HG03457 (cell line): Measurements from ENCODE around the gene ACOT7.
A peak's percentile ranks its signal among the peaks of the same experiment; 100 is the strongest.
"Not testable (repeated sequence)": the region's sequence is repeated elsewhere in the genome, so short reads cannot be mapped to it uniquely, and the experiment has no call there.

Source experiments
- ATAC-seq: cut with Tn5 transposase; IDR thresholded peaks from one replicate; pipeline ENCODE4 v1.9.1; 2021; ENCODE audit warnings: moderate number of reproducible peaks; ENCODE audit not compliant: unreplicated experiment

ACOT7 gene, protein sequence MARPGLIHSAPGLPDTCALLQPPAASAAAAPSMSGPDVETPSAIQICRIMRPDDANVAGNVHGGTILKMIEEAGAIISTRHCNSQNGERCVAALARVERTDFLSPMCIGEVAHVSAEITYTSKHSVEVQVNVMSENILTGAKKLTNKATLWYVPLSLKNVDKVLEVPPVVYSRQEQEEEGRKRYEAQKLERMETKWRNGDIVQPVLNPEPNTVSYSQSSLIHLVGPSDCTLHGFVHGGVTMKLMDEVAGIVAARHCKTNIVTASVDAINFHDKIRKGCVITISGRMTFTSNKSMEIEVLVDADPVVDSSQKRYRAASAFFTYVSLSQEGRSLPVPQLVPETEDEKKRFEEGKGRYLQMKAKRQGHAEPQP

GRCh38 chr1:6393400-6394187 lies at the start of gene ACOT7:
ACOT7 (minus strand) TSS chr1:6393767; CDS start chr1:6393399, 368 bp downstream.
- ATAC-seq = peak; percentile 68

GRCh38 chr1:6441586-6441985 lies 48.0 kb upstream of the ACOT7 start:
- no peak for ATAC-seq

- ATAC-seq = no peak
These were observed 46.9 kb upstream of the ACOT7 start for GRCh38 chr1:6440198-6441126.

GRCh38 chr1:6438047-6438525 lies 44.5 kb upstream of the ACOT7 start:
- no peak for ATAC-seq

DNA sequence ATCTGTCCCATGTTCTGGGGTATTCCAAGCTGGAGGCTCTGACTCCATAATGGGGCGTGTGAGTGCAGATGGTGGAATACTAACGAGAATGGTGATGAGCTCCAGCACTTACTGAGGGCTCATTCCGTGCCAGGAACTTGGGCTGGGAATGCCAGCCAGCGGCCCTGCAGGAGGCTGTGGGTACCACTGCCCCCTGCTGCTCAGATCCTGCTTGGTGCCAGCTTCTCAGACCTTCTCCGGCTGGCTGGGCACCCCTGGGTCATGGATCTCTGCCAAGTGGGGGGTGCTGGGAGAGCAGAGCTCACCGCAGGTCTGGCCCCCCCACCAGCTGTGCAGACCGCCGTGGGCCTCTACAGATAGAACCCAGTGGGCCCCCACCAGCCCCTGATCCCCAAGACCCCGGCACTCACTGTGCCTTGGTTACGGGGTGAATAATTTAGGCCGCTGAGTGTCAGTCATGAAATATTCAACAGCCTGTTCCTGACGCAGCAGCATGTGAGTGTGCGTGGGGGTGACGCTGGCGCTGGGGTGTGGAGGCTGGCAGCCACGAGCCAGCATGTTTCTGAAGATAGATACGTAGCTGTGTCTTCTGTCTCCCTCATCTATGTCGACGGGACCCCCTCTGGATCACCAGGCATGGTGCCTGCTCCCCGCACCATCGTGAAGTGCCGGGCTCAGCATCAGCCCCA lies 43.6 kb upstream of the ACOT7 start:
- not testable (repeated sequence) for ATAC-seq

- not testable (repeated sequence) for ATAC-seq
These were observed 42.7 kb upstream of the ACOT7 start for GRCh38 chr1:6436277-6436676.

- no peak for ATAC-seq
These were observed 42.0 kb upstream of the ACOT7 start for GRCh38 chr1:6435547-6435946.

DNA sequence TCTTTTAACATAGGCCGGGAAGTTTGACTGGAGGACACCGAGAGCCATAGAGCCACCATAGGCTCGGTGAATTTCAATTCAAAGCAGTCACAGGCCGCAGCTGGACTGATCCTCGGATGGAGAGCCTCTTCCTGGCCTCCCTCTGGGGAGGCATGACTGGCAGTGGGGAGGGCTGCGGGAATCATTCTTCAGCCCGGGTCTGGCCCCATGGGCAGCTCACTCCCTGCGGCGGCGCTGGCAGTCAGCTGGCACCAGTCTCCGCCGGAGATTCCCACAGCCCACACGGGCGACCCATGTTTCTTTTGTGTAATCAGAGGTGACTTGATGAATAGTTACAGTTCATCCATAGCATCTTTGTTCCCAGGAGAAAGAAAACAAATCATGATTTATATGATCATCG lies 41.6 kb upstream of the ACOT7 start:
- no peak for ATAC-seq

- ATAC-seq = no peak
These were observed 40.6 kb upstream of the ACOT7 start for GRCh38 chr1:6434186-6434585.

DNA sequence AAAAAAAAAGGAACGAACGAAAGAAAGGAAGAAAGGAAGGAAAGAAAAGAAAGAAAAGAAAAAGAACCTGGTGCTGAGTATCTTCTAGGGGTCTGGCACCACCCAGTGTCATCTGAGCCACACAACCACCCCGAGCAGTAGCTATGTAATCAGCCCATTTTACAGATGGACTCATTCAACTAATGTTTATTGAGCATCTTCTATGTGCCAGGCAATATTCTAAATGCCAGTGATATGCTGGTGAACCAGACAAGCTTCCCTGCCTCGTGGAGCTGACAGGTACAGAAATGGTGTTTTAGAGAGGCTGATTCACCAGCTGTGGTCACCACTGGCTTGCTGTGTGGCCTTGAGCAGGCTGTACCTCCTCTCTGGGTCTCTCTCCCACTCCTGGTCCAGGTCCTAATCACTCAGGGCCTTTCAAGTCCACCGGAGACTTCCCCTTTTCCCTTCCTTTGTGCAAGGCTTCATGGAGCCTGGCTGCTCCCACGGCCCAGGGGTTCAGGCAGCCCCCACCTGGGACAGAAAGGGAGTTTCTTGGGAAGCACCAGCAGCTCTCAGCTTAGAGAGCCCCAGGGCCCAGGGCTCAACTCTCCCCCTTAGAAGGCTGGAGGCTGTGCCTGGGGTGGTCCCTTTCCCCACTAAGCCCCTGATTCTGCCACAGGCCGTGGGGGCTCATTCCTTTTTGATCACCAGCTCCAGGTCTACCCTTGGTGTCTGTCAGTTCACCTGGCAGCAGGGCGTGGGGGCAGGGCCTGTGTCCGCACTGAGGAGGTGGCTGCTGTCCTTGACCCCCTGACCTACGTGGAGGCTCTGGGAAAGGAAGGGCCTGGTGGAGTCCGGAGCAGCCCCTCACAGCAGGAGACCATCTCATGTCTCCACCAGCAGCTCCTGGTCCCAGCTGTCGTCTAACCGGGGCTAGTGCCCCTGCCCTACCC lies 38.3 kb upstream of the ACOT7 start:
- ATAC-seq = not testable (repeated sequence)

- ATAC-seq = not testable (repeated sequence)
These were observed 36.3 kb upstream of the ACOT7 start for GRCh38 chr1:6429660-6430411.

GRCh38 chr1:6428453-6428852 lies 34.9 kb upstream of the ACOT7 start:
- not testable (repeated sequence) for ATAC-seq

GRCh38 chr1:6427441-6428390 lies 34.1 kb upstream of the ACOT7 start:
- no peak for ATAC-seq

DNA sequence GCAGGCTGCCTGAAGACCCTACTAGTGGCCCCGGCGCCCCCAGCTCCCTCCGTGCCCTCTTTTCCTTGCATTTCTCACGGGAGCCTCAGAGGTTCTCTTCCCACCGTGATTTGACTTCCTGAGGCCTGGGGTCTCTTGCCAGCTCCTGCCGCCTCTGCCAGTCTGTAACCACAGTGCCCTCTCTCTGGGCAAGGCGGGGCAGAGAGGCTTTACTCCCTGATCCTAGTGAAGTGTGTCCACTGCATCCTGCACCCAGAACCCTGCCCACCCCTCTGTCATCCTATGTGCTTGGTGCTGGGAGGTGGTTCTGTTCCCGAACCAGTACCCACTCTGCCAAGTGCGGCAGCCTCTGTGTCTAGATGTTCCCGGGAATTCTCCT lies 33.4 kb upstream of the ACOT7 start:
- no peak for ATAC-seq

DNA sequence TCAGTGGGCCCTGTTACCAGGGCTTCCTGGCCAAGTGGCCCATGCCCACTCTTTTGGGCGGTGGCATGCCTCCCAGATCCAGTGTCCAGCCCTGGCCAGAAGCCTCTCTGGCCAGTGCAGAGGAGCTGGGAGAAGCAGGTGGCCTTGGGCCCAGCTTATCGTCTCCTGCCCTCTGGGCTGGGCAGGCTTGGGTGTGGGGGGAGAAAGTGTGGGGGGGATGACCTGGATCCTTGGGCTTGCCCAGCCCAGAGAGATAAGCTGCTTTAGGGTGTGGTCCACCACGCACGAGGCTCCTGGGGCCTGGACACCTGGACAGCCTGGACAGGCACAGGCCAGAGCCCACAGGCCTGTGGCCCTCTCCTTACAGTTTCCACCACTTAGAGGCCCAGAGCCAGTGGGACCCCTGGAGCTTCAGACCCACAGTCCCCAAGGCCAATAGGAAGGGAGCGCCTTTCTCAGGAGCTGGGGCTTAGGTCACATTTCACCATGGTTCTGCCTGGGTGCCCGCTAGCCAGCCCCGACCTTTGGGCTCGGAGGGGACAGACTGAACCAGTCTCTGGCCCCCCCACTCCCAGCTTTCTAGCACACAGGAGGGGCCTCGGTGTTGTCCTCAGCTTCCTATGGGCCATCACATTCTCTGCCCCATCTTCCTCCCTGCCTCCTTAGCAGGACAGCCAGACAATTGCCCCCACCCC lies 32.9 kb upstream of the ACOT7 start:
- ATAC-seq = no peak

- ATAC-seq = no peak
These were observed 32.1 kb upstream of the ACOT7 start for GRCh38 chr1:6425658-6426057.
